H1 (cell line): ENCODE data around the gene SLC1A1. TPM values are rescaled to one million over a fixed set of nuclear protein-coding genes. Genes with fewer than 3 reads are reported as not detected.

Experiments used
- CTCF ChIA-PET: fragments of 300-600 bp; sonication (Branson Sonifier 250); formaldehyde crosslinking; loops from one replicate; lab custom pipeline; 2021; ENCODE audit not compliant: partially characterized antibody; lab: Charles Lee
- POLR2A ChIA-PET: fragments of 300-600 bp; sonication (Branson Sonifier 250); formaldehyde crosslinking; loops from one replicate; lab custom pipeline; 2021; ENCODE audit warnings: inconsistent platforms; ENCODE audit not compliant: partially characterized antibody; lab: Charles Lee
- DNase-seq, 2 experiments: peaks; one replicate each; pipeline versions ENCODE4 v3.0.0 to v3.0.0-alpha.2; 2010 to 2022; ENCODE audit warnings: low spot score in 2 of 2, low read depth in 1 of 2, mixed read lengths in 1 of 2
- FAIRE-seq: peaks from 2 replicates; lab custom pipeline; 2011; peaks lifted over from hg19 to GRCh38; lab: Jason Lieb, UNC
- H2AFZ ChIP-seq: 2 replicates; pipeline ENCODE4 v1.8.1; 2012; ENCODE audit warnings: low read length, inconsistent platforms
- H2AK5ac ChIP-seq: 2 replicates; pipeline ENCODE4 v1.6.1; 2013; ENCODE audit warnings: low read depth, low read length
- H2BK120ac ChIP-seq: replicated peaks from 2 replicates; pipeline ENCODE3; 2013; ENCODE audit warnings: low read depth, low read length, inconsistent platforms
- H2BK12ac ChIP-seq: 2 replicates; pipeline ENCODE4 v1.6.1; 2013; ENCODE audit warnings: low read depth, low read length
- H2BK15ac ChIP-seq: 2 replicates; pipeline ENCODE4 v1.6.1; 2013; ENCODE audit warnings: low read length
- H2BK20ac ChIP-seq: 2 replicates; pipeline ENCODE4 v1.6.1; 2013; ENCODE audit warnings: low read length
- H2BK5ac ChIP-seq: 2 replicates; pipeline ENCODE4 v1.6.1; 2013; ENCODE audit warnings: low read depth, low read length
- H3K14ac ChIP-seq: 2 replicates; pipeline ENCODE4 v1.6.1; 2013; ENCODE audit warnings: inconsistent platforms; ENCODE audit not compliant: insufficient read length
- H3K18ac ChIP-seq: 2 replicates; pipeline ENCODE4 v1.6.1; 2013; ENCODE audit warnings: low read length; ENCODE audit errors: extremely low read depth
- H3K23ac ChIP-seq: 2 replicates; pipeline ENCODE4 v1.6.1; 2013; ENCODE audit warnings: inconsistent platforms; ENCODE audit not compliant: insufficient read length
- H3K23me2 ChIP-seq: 2 replicates; pipeline ENCODE4 v1.6.1; 2013; ENCODE audit warnings: low read depth, low read length
- H3K27ac ChIP-seq: 2 replicates; pipeline ENCODE4 v1.6.1; 2011; ENCODE audit warnings: low read depth, low read length, inconsistent platforms
- H3K27me3 ChIP-seq, 4 experiments: replicated peaks in 1 of 4; 1 replicate in 1 of 4; 2 replicates in 3 of 4; pipeline versions ENCODE4 v1.6.1 to v1.8.1; 2011 to 2013; ENCODE audit warnings: low read length in 3 of 4, mild to moderate bottlenecking in 3 of 4, inconsistent platforms in 2 of 4, mixed read lengths in 2 of 4, moderate library complexity in 1 of 4; ENCODE audit not compliant: control insufficient read depth in 3 of 4, insufficient read depth in 3 of 4; ENCODE audit errors: extremely low read depth in 1 of 4
- H3K36me3 ChIP-seq, 4 experiments: 2 replicates each; pipeline versions ENCODE4 v1.6.1 to v1.8.1; 2011 to 2013; ENCODE audit warnings: mild to moderate bottlenecking in 4 of 4, low read length in 3 of 4, moderate library complexity in 2 of 4, control low read depth in 1 of 4, inconsistent platforms in 1 of 4; ENCODE audit not compliant: insufficient read depth in 4 of 4, control insufficient read depth in 2 of 4
- H3K4ac ChIP-seq: replicated peaks from 2 replicates; pipeline ENCODE3; 2013; ENCODE audit warnings: low read length, low read depth, mixed read lengths, inconsistent platforms; ENCODE audit not compliant: insufficient read length
- H3K4me1 ChIP-seq, 4 experiments: replicated peaks in 1 of 4; 1 replicate in 1 of 4; 2 replicates in 3 of 4; pipeline versions ENCODE4 v1.6.1 to v1.8.1; 2011 to 2013; ENCODE audit warnings: low read length in 3 of 4, inconsistent platforms in 2 of 4, mixed read lengths in 1 of 4; ENCODE audit not compliant: insufficient read depth in 4 of 4, control insufficient read depth in 3 of 4
- H3K4me2 ChIP-seq, 2 experiments: 2 replicates each; pipeline versions ENCODE4 v1.6.1 to v1.8.1; 2011 to 2013; ENCODE audit warnings: low read depth in 2 of 2, low read length in 2 of 2, control low read depth in 1 of 2, inconsistent platforms in 1 of 2, mild to moderate bottlenecking in 1 of 2; ENCODE audit not compliant: insufficient read depth in 1 of 2
- H3K4me3 ChIP-seq, 4 experiments: fragments of 200-600, 300-600 bp in 1 of 4; sonication (generic), shearing (Covaris generic), sonication (Bioruptor Twin) in 1 of 4; 2 replicates each; pipeline versions ENCODE4 v1.5.1 to v1.8.1; 2011 to 2016; ENCODE audit warnings: low read length in 4 of 4, low read depth in 3 of 4, control low read depth in 2 of 4, inconsistent platforms in 2 of 4, mild to moderate bottlenecking in 2 of 4, mixed read lengths in 1 of 4, moderate library complexity in 1 of 4; ENCODE audit not compliant: insufficient read depth in 2 of 4; ENCODE audit errors: extremely low read depth in 1 of 4
- H3K56ac ChIP-seq: replicated peaks from 2 replicates; pipeline ENCODE3; 2013; ENCODE audit warnings: low read depth, mild to moderate bottlenecking, mixed read lengths, low read length, inconsistent platforms; ENCODE audit not compliant: insufficient read length
- H3K79me1 ChIP-seq: 2 replicates; pipeline ENCODE4 v1.6.1; 2013; ENCODE audit warnings: low read depth, low read length, control low read depth
- H3K79me2 ChIP-seq, 2 experiments: 2 replicates each; pipeline versions ENCODE4 v1.6.1 to v1.8.1; 2012 to 2013; ENCODE audit warnings: low read length in 2 of 2, mild to moderate bottlenecking in 2 of 2, inconsistent platforms in 1 of 2; ENCODE audit not compliant: insufficient read depth in 2 of 2, control insufficient read depth in 1 of 2
- H3K9ac ChIP-seq, 4 experiments: replicated peaks in 1 of 4; 1 replicate in 1 of 4; 2 replicates in 3 of 4; pipeline versions ENCODE4 v1.6.1 to v1.8.1; 2011 to 2013; ENCODE audit warnings: low read depth in 3 of 4, low read length in 3 of 4, control low read depth in 2 of 4, mild to moderate bottlenecking in 2 of 4, moderate library complexity in 2 of 4, inconsistent platforms in 1 of 4; ENCODE audit errors: extremely low read depth in 1 of 4
- H3K9me3 ChIP-seq, 2 experiments: 2 replicates each; pipeline versions ENCODE4 v1.6.1 to v1.8.1; 2012 to 2013; ENCODE audit warnings: mild to moderate bottlenecking in 2 of 2, moderate library complexity in 2 of 2, control low read depth in 1 of 2, inconsistent platforms in 1 of 2, low read depth in 1 of 2, low read length in 1 of 2, mixed read lengths in 1 of 2; ENCODE audit not compliant: insufficient read depth in 2 of 2
- H4K20me1 ChIP-seq, 2 experiments: replicated peaks in 1 of 2; 2 replicates each; pipeline versions ENCODE3 to v1.8.1; 2011 to 2013; ENCODE audit warnings: inconsistent platforms in 2 of 2, low read length in 2 of 2, mild to moderate bottlenecking in 1 of 2; ENCODE audit not compliant: insufficient read depth in 2 of 2, control insufficient read depth in 1 of 2
- H4K5ac ChIP-seq: 2 replicates; pipeline ENCODE4 v1.6.1; 2013; ENCODE audit warnings: low read length, low read depth, mixed read lengths, inconsistent platforms; ENCODE audit not compliant: insufficient read length
- H4K8ac ChIP-seq: 2 replicates; pipeline ENCODE4 v1.8.0; 2013; ENCODE audit warnings: mild to moderate bottlenecking, moderate library complexity, low read length, inconsistent platforms; ENCODE audit not compliant: insufficient read depth; ENCODE audit errors: extremely low read depth
- H4K91ac ChIP-seq: replicated peaks from 2 replicates; pipeline ENCODE3; 2013; ENCODE audit warnings: low read length, mixed read lengths, inconsistent platforms; ENCODE audit not compliant: insufficient read length
- CBX8 ChIP-seq: fragments of 300-800, 300-1000 bp; sonication (generic); IDR thresholded peaks from 2 replicates; pipeline ENCODE4 v1.7.1; 2016; ENCODE audit warnings: low read depth, low read length, borderline replicate concordance
- SP2 ChIP-seq: IDR thresholded peaks from 2 replicates; pipeline ENCODE4 v1.6.1; 2012; ENCODE audit warnings: mild to moderate bottlenecking, low read length, inconsistent platforms
- SP4 ChIP-seq: IDR thresholded peaks from 2 replicates; pipeline ENCODE4 v1.6.1; 2012; ENCODE audit warnings: low read length, inconsistent platforms
- WGBS, 2 experiments: shearing (Covaris generic) in 1 of 2; methylation state at CpG; one replicate each; pipeline versions ENCODE4 v1.1.6 to v1.1.7; 2013 to 2015; ENCODE audit warnings: low lambda C conversion rate in 2 of 2, mixed read lengths in 2 of 2, inconsistent platforms in 1 of 2, low coverage in 1 of 2, missing lambda C conversion rate in 1 of 2; ENCODE audit not compliant: insufficient replicate concordance in 2 of 2, insufficient coverage in 1 of 2, insufficient read length in 1 of 2; ENCODE audit errors: extremely low coverage in 1 of 2, missing lambda C conversion rate in 1 of 2; 5-methylcytosine and 5-hydroxymethylcytosine counted together
- polyA plus RNA-seq, 7 experiments: library from polyadenylated mRNA; depleted of rRNA in 3 of 7; stranded (reverse) in 5 of 7; unstranded in 2 of 7; fragments of >200 nt in 5 of 7; fragments of 200-250 nt in 2 of 7; gene quantifications; 1 replicate in 5 of 7; 2 replicates in 1 of 7; 4 replicates in 1 of 7; pipeline versions ENCODE4 v1.2.1 to v1.2.3, GENCODE V29; 2011 to 2013; ENCODE audit warnings: missing spikeins in 2 of 7, mixed read lengths in 2 of 7
- total RNA-seq: library from RNA; stranded (reverse); fragmentation: NEBNext Ultra II Directional; extraction: Animal tissue kit (Norgen Biotek cat#: 25700); gene quantifications from 2 replicates; pipeline ENCODE4 v1.2.1, GENCODE V29; 2021

Gene SLC1A1
- total and polyA plus RNA-seq, 2 of the 8 experiments (the other 6 are each of a cell fraction or from before 2014, with no cell fraction given): 4.7 to 11.7 TPM

- Histone ChIP-seq H2BK15ac (no peak overlapping the region), H3K14ac (no peak overlapping the region), H4K5ac (no peak overlapping the region), H2BK12ac (no peak overlapping the region), H4K20me1 (no peaks in the 10 kb centered on the region), H3K9me3 (no peaks in the 10 kb centered on the region), H3K27me3 (no peaks in the 10 kb centered on the region; a peak in 1 of 7 replicates), H3K27ac (no peak overlapping the region), H2AFZ (no peak overlapping the region), H4K91ac (no peak overlapping the region), H3K23me2 (no peaks in the 10 kb centered on the region), H3K4me3 (no peak overlapping the region), H2AK5ac (no peak overlapping the region), H2BK120ac (no peak overlapping the region), H4K8ac (no peak overlapping the region), H3K56ac (no peak overlapping the region), H3K18ac (no peak overlapping the region), H2BK5ac (no peak overlapping the region), H3K79me2 (no peaks in the 10 kb centered on the region), H3K79me1 (no peaks in the 10 kb centered on the region), H3K4ac (no peak overlapping the region), H3K4me1 (peaks cover 0 to 8% (median 8%) of the 10 kb centered on the region in 4 experiments; a peak in 4 of 7 replicates), H3K36me3 (no peaks in the 10 kb centered on the region), H3K23ac (no peak overlapping the region), H2BK20ac (no peak overlapping the region), H3K4me2 (no peak overlapping the region), H3K9ac (no peak overlapping the region; a peak in 1 of 7 replicates)
- ChIA-PET CTCF (interaction anchor here (0.6 to 3.7 kb wide), 4 partner anchors 8 to 153 kb away, joined by 3 to 9 read pairs (median 6); no protein-coding TSS in a partner anchor), POLR2A (interaction anchor here (0.6 kb wide), 1 partner anchor 34 kb away, joined by 4 read pairs; no protein-coding TSS in a partner anchor)
- FAIRE-seq: no peak
- 87% methylated on average over 2 of the region's 2 CpGs; no CpG with 5 or more reads in 1 of the 2 experiments for WGBS, 2 experiments
- no peak for DNase-seq
- TF ChIP-seq SP2 (no peak), SP4 (no peak), CBX8 (no peak)
Observed at GRCh38 chr9:4519604-4520003, 29.3 kb downstream of the SLC1A1 start.
